ENCODE data around the gene TTLL8.

Gene TTLL8

DNA sequence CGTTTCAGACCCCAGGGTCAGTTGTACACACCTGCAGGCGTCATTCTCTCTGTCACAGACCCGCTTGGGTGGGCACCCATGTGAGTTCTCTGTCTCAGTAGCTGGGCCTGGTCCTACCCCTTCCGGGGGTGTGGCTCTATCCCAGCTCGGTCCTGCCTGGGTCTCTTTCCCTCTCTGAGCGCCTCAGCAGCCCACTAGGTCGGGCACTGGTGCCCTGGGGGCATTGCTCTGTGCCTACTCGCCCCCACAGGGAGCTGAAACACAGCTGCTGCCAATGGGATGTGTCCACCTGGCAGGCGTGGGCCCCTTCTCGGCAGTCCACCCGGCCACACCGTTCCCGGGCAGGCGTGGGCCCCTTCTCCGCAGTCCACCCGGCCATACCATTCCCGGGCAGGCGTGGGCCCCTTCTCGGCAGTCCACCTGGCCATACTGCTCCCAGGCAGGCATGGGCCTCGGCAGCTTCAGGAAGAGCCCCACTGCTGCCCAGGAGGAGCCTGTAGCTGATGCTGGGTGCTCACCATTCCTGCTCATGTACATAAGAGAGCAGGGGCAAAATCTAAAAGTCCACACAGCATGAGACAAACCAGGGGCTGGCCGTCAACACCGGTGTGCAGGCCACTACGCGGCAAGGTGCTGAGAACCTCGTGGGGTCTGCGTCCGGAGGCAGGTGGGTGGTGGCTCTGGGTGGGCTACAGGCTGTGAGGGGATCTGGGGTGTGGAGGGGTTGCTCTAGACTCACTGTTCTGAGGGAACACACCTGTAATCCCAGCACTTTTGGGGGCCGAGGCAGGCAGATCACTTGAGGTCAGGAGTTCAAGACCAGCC lies 14.8 kb upstream of the TTLL8 start:
- Mint-ChIP-seq H3K9me3 (no peaks in the 10 kb centered on the region), H3K4me1 (no peaks in the 10 kb centered on the region), H3K27me3 (no peaks in the 10 kb centered on the region), H3K36me3 (no peaks in the 10 kb centered on the region), H3K4me3 (no peak overlapping the region), H3K27ac (no peak overlapping the region)

DNA sequence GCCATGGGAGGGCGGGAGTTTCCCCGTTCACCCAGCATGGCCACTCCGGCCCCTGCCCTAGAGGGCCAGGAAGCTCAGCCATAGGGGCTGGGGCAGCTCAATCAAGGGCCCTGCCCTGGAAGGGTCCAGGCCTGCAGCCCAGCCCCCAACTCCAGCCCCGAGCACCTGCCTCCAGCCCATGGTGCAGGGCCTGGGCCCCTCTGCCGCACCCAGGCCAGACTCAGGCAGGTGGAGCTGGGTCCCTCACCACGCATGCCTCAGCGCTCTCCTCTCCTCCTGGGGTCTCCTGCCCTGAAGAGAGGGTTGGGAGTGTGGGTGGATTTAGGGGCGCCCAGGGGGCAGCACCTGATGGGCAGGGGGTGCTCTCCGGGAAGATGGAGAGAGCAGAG lies 14.1 kb upstream of the TTLL8 start:
- H3K36me3 Mint-ChIP-seq: no peaks in the 10 kb centered on the region
- no peaks in the 10 kb centered on the region for H3K9me3 Mint-ChIP-seq
- H3K27ac Mint-ChIP-seq: no peak overlapping the region
- no peaks in the 10 kb centered on the region for H3K27me3 Mint-ChIP-seq
- H3K4me1 Mint-ChIP-seq: no peaks in the 10 kb centered on the region
- no peak overlapping the region for H3K4me3 Mint-ChIP-seq

DNA sequence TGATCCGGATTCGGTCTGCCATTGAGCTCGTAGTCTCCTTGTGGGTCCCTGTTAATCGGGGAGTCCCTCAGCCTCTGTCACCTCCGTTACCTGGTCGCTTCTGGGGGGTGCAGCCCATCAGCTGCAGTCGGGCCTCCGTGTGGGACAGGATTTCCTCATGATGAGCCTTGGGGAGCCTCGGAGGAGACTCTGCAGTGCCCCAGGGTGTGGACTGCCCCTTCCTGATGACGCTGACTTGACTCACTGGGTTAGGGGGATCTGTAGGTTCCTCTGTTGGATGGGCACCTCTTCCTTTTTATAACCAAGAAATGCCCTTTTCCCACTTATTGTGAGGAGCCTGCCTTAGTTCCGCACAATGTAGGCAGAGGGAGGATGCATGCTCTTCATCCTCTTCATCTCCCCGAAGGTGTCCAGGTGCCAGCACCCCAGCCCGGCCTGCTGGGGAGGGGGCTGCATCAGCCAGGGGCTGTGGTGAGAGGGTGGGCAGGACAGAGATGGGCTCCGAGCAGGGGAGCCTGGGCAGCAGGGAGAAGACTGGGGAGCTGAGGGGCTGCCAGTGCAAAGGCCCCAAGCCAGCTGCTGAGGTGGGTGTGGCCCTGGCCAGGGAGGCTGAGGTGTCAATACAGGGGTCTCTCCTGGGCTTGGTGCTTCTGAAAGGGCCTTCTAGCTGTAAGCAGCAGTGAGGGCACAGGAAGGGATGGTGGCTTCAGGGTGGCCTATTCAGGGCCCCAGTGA lies 13.5 kb upstream of the TTLL8 start:
- H3K27me3 Mint-ChIP-seq: no peaks in the 10 kb centered on the region
- no peaks in the 10 kb centered on the region for H3K9me3 Mint-ChIP-seq
- H3K4me1 Mint-ChIP-seq: no peaks in the 10 kb centered on the region
- no peaks in the 10 kb centered on the region for H3K36me3 Mint-ChIP-seq
- H3K27ac Mint-ChIP-seq: no peak overlapping the region
- H3K4me3 Mint-ChIP-seq: no peak overlapping the region

DNA sequence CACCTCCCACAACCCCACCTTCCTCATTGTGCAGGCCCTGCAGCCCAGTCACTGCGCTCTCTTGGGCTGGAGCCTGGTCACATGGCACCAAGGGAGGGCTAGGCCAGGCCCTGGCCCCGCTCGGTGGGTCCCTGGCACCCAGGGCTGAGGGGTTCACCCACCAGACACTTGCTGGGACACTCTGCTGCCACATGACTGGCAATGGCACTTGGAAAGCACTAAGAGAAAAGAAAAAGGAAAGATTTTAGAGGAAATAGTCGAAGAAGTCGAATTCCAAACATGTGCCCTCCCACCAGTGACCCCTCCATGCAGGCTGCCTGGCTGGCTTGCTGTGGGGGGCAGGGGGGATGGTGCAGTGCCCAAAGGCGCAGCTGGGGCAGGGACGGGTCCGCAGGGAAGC lies 12.3 kb upstream of the TTLL8 start:
- Mint-ChIP-seq H3K27me3 (no peaks in the 10 kb centered on the region), H3K4me3 (no peak overlapping the region), H3K36me3 (no peaks in the 10 kb centered on the region), H3K27ac (no peak overlapping the region), H3K4me1 (no peaks in the 10 kb centered on the region), H3K9me3 (no peaks in the 10 kb centered on the region)

DNA sequence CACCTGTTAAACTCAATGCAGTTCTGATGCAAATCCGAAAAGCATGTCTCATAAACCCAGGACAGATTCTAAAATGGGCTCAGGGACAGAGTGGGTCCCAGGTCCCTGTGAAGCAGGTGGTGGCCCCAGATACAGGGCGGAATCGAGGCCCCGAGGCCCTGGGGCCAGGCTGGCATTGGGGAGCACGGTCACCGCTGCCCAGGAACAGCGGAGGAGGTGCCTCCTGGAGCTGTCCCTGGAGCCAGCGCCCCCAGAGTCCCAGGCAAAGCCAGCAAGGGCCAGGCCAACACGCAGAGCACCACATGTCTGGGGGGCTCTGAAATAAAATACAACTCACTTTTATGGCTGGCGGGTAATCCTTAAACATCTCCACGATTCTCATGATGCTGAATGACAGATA lies 10.0 kb upstream of the TTLL8 start:
- Mint-ChIP-seq H3K27me3 (no peaks in the 10 kb centered on the region), H3K4me1 (no peaks in the 10 kb centered on the region), H3K36me3 (no peaks in the 10 kb centered on the region), H3K27ac (no peak overlapping the region), H3K4me3 (no peak overlapping the region), H3K9me3 (no peaks in the 10 kb centered on the region)

DNA sequence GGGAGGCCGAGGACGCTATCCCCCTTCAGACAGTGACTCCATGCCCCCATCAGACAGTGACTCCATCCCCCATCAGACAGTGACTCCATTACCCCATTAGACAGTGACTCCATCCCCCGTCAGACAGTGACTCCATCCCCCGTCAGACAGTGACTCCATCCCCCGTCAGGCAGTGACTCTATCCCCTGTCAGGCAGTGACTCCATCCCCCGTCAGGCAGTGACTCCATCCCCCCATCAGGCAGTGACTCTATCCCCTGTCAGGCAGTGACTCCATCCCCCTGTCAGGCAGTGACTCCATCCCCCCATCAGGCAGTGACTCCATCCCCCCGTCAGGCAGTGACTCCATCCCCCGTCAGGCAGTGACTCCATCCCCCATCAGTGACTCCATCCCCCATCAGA lies 9.1 kb upstream of the TTLL8 start:
- H3K27ac Mint-ChIP-seq: no peak overlapping the region
- H3K36me3 Mint-ChIP-seq: no peaks in the 10 kb centered on the region

DNA sequence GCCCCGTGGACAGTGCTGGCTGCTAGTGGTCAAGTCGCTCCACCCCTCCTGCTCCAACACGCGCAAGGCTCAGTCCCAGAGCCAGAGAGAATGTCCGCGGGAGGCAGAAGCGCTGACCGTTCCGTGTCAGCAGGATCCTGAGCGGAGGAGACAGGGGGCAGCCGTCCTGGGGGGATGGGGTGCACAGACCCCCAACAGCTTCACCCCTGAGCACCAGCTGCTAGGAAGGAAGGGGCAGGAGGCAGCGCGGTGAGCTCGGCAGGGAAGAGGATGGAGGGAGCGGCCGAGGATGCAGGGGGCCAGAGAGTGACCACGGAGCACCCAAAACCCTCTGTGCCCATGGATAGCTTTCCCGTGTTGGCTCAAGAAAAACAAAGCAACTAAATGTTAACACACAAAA lies 6.4 kb upstream of the TTLL8 start:
- H3K4me1 Mint-ChIP-seq: no peaks in the 10 kb centered on the region
- H3K27me3 Mint-ChIP-seq: peaks cover 3% of the 10 kb centered on the region
- no peaks in the 10 kb centered on the region for H3K9me3 Mint-ChIP-seq
- no peak overlapping the region for H3K4me3 Mint-ChIP-seq
- H3K36me3 Mint-ChIP-seq: no peaks in the 10 kb centered on the region
- H3K27ac Mint-ChIP-seq: no peak overlapping the region

More for the DNA sequence above, 9.1 kb upstream of the TTLL8 start:
- Mint-ChIP-seq H3K4me3 (no peak overlapping the region), H3K4me1 (no peaks in the 10 kb centered on the region), H3K9me3 (no peaks in the 10 kb centered on the region), H3K27me3 (no peaks in the 10 kb centered on the region)

DNA sequence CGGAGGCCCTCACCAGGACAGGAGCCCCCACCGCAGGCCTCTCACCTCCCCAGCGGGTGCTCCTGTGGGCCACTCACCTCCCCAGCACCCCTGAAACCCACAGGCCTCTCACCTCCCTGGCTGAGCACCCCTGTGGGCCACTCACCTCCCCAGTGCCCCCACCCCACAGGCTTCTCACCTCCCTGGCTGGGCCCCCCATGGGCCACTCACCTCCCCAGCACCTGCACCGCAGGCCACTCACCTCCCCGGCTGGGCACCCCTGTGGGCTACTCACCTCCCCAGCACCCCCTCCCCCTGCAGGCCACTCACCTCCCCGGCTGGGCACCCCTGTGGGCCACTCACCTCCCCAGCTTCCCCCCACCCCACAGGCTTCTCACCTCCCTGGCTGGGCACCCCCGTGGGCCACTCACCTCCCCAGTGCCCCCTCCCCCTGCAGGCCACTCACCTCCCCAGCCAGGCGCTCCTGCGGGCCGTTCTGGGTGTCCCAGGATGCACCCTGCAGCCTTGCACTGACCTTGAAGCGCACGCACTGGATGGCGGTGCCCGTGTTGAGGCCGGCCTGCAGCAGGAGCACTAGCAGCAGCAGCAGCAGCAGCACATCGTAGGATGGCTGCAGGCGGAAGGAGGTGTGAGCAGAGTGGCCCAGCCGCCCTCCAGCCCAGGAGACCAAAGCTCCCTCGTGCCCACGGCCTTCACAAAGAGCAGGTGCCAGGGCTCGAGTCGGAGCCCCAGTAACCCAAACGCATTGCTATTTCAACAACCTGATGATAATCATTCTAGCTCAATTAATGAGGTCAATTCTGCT lies 5.7 kb upstream of the TTLL8 start:
- no peaks in the 10 kb centered on the region for H3K36me3 Mint-ChIP-seq
- peaks cover 4% of the 10 kb centered on the region for H3K4me1 Mint-ChIP-seq
- H3K4me3 Mint-ChIP-seq: no peak overlapping the region
- peaks cover 6% of the 10 kb centered on the region for H3K27me3 Mint-ChIP-seq
- H3K27ac Mint-ChIP-seq: no peak overlapping the region
- H3K9me3 Mint-ChIP-seq: no peaks in the 10 kb centered on the region

DNA sequence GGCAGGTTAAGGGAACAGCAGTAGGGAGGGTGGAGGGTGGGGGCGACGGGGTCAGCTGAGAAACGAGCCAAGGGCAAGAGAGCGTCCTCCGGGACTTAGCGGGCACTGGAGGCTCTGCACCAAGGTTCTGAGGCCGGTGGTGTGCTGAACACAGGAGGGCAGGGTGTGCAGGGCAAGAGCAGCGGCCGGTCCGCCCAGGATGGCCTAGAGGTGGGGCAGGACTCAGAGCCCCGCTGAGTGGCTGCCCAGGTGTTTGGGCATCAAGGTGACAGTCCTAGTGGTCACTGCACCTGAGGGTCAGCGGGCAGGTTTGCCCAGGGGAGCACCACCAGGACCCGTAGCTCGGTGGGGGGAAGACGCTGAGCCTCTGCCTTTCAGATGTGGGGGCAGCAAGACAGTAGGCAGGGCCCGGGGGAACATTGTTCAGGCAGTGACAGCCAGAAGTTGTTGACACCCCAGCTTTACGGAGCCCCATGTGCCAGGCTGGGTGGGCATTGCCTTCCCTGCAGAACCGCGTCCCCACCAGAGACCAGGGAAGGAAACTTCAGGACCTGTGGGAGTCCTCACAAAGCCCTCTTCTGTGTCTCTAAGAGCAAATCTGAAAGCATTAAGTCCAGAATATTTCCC lies 4.5 kb upstream of the TTLL8 start:
- H3K4me1 Mint-ChIP-seq: peaks cover 4% of the 10 kb centered on the region
- no peaks in the 10 kb centered on the region for H3K36me3 Mint-ChIP-seq
- no peaks in the 10 kb centered on the region for H3K9me3 Mint-ChIP-seq
- H3K4me3 Mint-ChIP-seq: no peak overlapping the region
- H3K27me3 Mint-ChIP-seq: peaks cover 6% of the 10 kb centered on the region
- H3K27ac Mint-ChIP-seq: no peak overlapping the region

DNA sequence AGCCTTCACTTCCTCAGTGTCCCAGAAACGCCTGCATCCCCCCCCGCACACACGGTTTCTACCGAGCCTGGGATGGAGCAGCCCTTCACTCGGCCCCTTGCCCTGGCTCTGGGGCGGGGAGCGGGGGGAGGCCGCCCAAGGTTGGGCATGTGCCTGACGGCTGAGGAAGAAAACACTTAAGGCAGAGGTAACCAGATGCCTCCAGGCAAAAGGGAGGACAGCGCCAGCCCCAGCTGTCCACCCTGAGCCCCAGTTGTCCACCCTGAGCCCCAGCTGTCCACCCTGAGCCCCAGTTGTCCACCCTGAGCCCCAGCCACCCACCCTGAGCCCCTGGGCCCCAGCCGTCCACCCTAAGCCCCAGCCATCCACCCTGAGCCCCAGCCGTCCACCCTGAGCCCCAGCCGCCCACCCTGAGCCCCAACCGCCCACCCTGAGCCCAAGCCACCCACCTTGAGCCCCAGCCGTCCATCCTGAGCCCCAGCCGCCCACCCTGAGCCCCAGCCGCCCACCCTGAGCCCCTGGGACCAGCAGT lies 3.8 kb upstream of the TTLL8 start:
- no peak overlapping the region for H3K4me3 Mint-ChIP-seq
- no peaks in the 10 kb centered on the region for H3K36me3 Mint-ChIP-seq
- peaks cover 6% of the 10 kb centered on the region for H3K27me3 Mint-ChIP-seq
- H3K9me3 Mint-ChIP-seq: no peaks in the 10 kb centered on the region
- H3K4me1 Mint-ChIP-seq: peaks cover 4% of the 10 kb centered on the region
- no peak overlapping the region for H3K27ac Mint-ChIP-seq

DNA sequence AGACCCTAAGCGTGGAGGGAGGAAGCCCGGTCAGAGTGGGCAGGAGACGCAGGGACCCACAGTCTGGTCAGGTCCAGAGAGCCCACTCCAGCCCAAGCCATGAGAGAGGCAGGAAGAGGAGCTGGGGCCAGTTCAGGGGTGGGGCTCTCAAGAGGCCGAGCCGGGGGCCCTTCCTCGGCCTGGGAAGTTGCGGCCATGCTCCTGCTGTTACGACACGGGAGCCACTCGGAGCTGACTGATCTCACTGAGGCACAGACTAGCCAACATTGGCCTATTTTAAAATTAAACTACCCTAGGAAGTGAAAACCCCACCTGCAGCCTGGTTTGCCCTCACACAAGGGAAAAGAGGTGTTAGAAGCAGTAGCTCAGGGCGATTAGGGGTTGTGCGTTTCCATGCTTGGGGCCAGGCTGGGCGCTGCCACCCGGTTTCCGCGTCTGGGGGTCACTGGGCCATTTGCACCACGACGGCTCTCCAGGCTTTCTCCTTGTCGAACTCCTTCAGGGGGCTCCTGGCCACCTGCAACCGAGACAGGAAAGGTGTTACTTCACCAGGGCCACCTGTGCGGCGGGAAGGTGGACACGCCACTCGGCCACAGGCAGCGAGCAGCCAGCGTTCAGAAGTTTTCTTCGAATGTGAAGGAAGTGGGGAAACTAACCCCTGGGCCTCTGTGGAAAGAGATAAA lies 3.2 kb upstream of the TTLL8 start:
- peaks cover 4% of the 10 kb centered on the region for H3K4me1 Mint-ChIP-seq
- no peak overlapping the region for H3K4me3 Mint-ChIP-seq
- peaks cover 6% of the 10 kb centered on the region for H3K27me3 Mint-ChIP-seq
- H3K36me3 Mint-ChIP-seq: no peaks in the 10 kb centered on the region
- no peaks in the 10 kb centered on the region for H3K9me3 Mint-ChIP-seq
- no peak overlapping the region for H3K27ac Mint-ChIP-seq

DNA sequence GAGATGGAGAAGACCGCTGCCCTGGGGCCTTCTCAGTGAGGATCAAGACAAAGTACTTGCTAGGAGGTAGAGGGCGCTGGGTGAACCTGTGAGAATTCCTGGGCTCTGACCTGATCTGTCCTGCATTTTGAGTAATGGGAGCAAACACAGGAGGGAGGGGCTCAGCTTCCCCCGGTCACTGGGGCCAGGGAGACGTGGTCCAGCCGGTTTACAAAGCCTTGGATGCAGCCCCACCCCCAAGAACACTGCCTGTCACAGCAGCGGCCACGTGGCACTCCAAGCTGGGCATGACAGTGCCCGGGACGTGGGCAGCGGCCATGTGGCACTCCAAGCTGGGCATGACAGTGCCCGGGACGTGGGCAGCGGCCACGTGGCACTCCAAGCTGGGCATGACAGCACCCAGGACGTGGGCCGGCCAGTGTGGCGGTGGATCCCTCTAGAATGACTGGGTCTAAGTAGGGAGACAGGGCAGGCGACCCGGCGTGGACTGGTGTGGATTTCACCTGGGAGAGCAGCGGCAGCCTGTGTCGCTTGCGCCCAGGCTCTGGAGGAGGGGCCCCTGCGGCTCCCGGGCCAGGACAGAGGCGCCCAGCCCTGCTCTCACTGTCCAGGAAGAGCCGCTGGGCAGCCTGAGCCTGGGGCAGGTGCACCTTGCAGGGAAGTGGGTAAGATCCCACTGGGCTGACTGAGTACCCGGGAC lies 2.5 kb upstream of the TTLL8 start:
- peaks cover 4% of the 10 kb centered on the region for H3K4me1 Mint-ChIP-seq
- no peak overlapping the region for H3K4me3 Mint-ChIP-seq
- peaks cover 6% of the 10 kb centered on the region for H3K27me3 Mint-ChIP-seq
- H3K36me3 Mint-ChIP-seq: no peaks in the 10 kb centered on the region
- no peak overlapping the region for H3K27ac Mint-ChIP-seq
- no peaks in the 10 kb centered on the region for H3K9me3 Mint-ChIP-seq

DNA sequence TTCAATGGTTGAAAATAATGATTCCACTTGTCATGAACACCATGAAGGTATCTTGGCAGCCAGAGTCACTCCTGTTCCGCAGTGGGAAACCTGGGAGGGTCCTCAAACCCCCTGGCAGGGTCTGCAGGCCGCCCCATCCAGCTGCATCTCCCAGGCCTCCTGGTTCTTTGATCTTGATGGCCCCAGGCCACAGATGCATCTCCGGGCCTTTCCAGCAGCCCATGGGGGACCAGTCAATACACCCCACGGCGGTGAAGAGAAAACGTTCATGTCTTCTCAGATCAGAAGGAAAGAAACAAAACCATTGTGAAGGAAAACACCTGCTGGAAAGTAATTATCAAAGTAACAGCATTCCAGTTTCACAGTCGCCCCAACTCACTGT lies 1.8 kb upstream of the TTLL8 start:
- no peaks in the 10 kb centered on the region for H3K9me3 Mint-ChIP-seq
- peaks cover 9% of the 10 kb centered on the region for H3K27me3 Mint-ChIP-seq
- H3K27ac Mint-ChIP-seq: no peak overlapping the region
- peaks cover 4% of the 10 kb centered on the region for H3K4me1 Mint-ChIP-seq
- H3K36me3 Mint-ChIP-seq: no peaks in the 10 kb centered on the region
- no peak overlapping the region for H3K4me3 Mint-ChIP-seq

Measured in activated naive CD4-positive, alpha-beta T cell treated with anti-CD3 and anti-CD28 coated beads, Interleukin-2, amount 50 U/mL, for 24 hours (primary cell).